HepG2 (cell line): Measurements from ENCODE around the gene NATD1. TPM values are rescaled to one million over a fixed set of nuclear protein-coding genes. Genes with fewer than 3 reads are reported as not detected.

Experiments
- ATM ChIP-seq: fragments of 450-650 bp; IDR thresholded peaks from 2 replicates; pipeline ENCODE4 v1.7.1; 2017; ENCODE audit warnings: mild to moderate bottlenecking, borderline replicate concordance
- CREB1 ChIP-seq, 2 experiments: fragments of 450-650 bp in 1 of 2; IDR thresholded peaks; 2 replicates each; pipeline ENCODE4 v1.6.1; 2016 to 2017; ENCODE audit warnings: control low read depth in 1 of 2, mild to moderate bottlenecking in 1 of 2, missing compliant biosample characterization in 1 of 2, missing genetic modification characterization in 1 of 2
- CREB3 ChIP-seq: sonication (generic); formaldehyde crosslinking; IDR thresholded peaks from 2 replicates; pipeline ENCODE4 v1.5.0; 2020; ENCODE audit warnings: missing genetic modification reagents
- DMTF1 ChIP-seq: sonication (generic); formaldehyde crosslinking; IDR thresholded peaks from 2 replicates; pipeline ENCODE4 v1.4.0; 2020; ENCODE audit warnings: mild to moderate bottlenecking, missing genetic modification reagents
- FOSL1 ChIP-seq: sonication (generic); formaldehyde crosslinking; IDR thresholded peaks from 2 replicates; pipeline ENCODE4 v1.9.0; 2021; ENCODE audit warnings: missing genetic modification reagents, borderline replicate concordance
- MYC ChIP-seq: sonication (generic); formaldehyde crosslinking; IDR thresholded peaks from 2 replicates; pipeline ENCODE4 v1.9.0; 2021; ENCODE audit warnings: missing genetic modification reagents, borderline replicate concordance
- PCBP2 ChIP-seq: fragments of 200-400 bp; formaldehyde crosslinking; optimal IDR thresholded peaks from 2 replicates; pipeline ENCODE3; 2018; ENCODE audit warnings: low read length, low read depth; ENCODE audit not compliant: poor library complexity, severe bottlenecking
- RFX5 ChIP-seq: IDR thresholded peaks from 2 replicates; pipeline ENCODE4 v1.6.1; 2011; ENCODE audit warnings: low read depth, low read length, improper control_type of control experiment
- RNF219 ChIP-seq: sonication (generic); formaldehyde crosslinking; IDR thresholded peaks from 2 replicates; pipeline ENCODE4 v1.5.0; 2020; ENCODE audit warnings: mild to moderate bottlenecking, missing genetic modification reagents
- SALL1 ChIP-seq: sonication (generic); formaldehyde crosslinking; IDR thresholded peaks from 2 replicates; pipeline ENCODE4 v1.8.0; 2022; ENCODE audit warnings: mild to moderate bottlenecking, missing genetic modification reagents
- TEAD2 ChIP-seq: sonication (generic); formaldehyde crosslinking; IDR thresholded peaks from 2 replicates; pipeline ENCODE4 v1.9.0; 2021; ENCODE audit warnings: missing genetic modification reagents
- ZBTB7A ChIP-seq: sonication (generic); formaldehyde crosslinking; IDR thresholded peaks from 2 replicates; pipeline ENCODE4 v1.8.0; 2022; ENCODE audit warnings: mild to moderate bottlenecking, missing genetic modification reagents
- ZFP37 ChIP-seq: sonication (generic); formaldehyde crosslinking; IDR thresholded peaks from 2 replicates; pipeline ENCODE4 v1.4.0; 2020; ENCODE audit warnings: missing genetic modification reagents, borderline replicate concordance
- ZNF20 ChIP-seq: sonication (generic); formaldehyde crosslinking; IDR thresholded peaks from 2 replicates; pipeline ENCODE4 v1.4.0; 2020; ENCODE audit warnings: mild to moderate bottlenecking, moderate library complexity, missing genetic modification reagents
- ZNF414 ChIP-seq: sonication (generic); formaldehyde crosslinking; IDR thresholded peaks from 2 replicates; pipeline ENCODE4 v1.5.0; 2020; ENCODE audit warnings: missing genetic modification reagents
- ZNF510 ChIP-seq: sonication (generic); formaldehyde crosslinking; IDR thresholded peaks from 2 replicates; pipeline ENCODE4 v1.4.0; 2020; ENCODE audit warnings: low read depth, mild to moderate bottlenecking, missing genetic modification reagents
- ZNF570 ChIP-seq: sonication (generic); formaldehyde crosslinking; IDR thresholded peaks from 2 replicates; pipeline ENCODE4 v1.4.0; 2020; ENCODE audit warnings: mild to moderate bottlenecking, missing genetic modification reagents, borderline replicate concordance
- ZNF678 ChIP-seq: sonication (generic); formaldehyde crosslinking; IDR thresholded peaks from 2 replicates; pipeline ENCODE4 v1.4.0; 2020; ENCODE audit warnings: mild to moderate bottlenecking, missing genetic modification reagents
- ZNF839 ChIP-seq: sonication (generic); formaldehyde crosslinking; IDR thresholded peaks from 2 replicates; pipeline ENCODE4 v1.4.0; 2020; ENCODE audit warnings: missing genetic modification reagents, mild to moderate bottlenecking, borderline replicate concordance
- ZSCAN21 ChIP-seq: sonication (generic); formaldehyde crosslinking; IDR thresholded peaks from 2 replicates; pipeline ENCODE4 v1.8.0; 2022; ENCODE audit warnings: mild to moderate bottlenecking, missing genetic modification reagents, moderate library complexity, borderline replicate concordance
- ZSCAN30 ChIP-seq: sonication (generic); formaldehyde crosslinking; IDR thresholded peaks from 2 replicates; pipeline ENCODE4 v1.5.0; 2020; ENCODE audit warnings: mild to moderate bottlenecking, missing genetic modification reagents
- polyA plus RNA-seq, 8 experiments: library from polyadenylated mRNA; depleted of rRNA in 3 of 8; stranded (reverse) in 7 of 8; unstranded in 1 of 8; fragments of >200 nt; fragmentation: Illumina TruSeq in 4 of 8; extraction: Trizol in 4 of 8; gene quantifications; 2 replicates each; pipeline versions ENCODE4 v1.2.1 to v1.2.3, GENCODE V29; 2011 to 2016; ENCODE audit warnings: low read depth in 4 of 8, missing spikeins in 1 of 8, mixed read lengths in 1 of 8; ENCODE audit not compliant: insufficient read depth in 1 of 8
- total RNA-seq, 5 experiments: library from RNA; depleted of rRNA; stranded (reverse); fragments of >200 nt; fragmentation: Illumina TruSeq; extraction: Trizol; gene quantifications; 2 replicates each; pipeline ENCODE4 v1.2.3, GENCODE V29; 2016; ENCODE audit warnings: low read depth in 1 of 5

The NATD1 gene
- total and polyA plus RNA-seq, 2 of the 13 experiments (the other 11 are each of a cell fraction or from before 2014, with no cell fraction given), result 0.31 to 2.3 TPM

GRCh38 chr17:21214015-21214776, 39.0 kb downstream of the NATD1 start, which contains the start of gene TMEM11 (continued):
- peak; percentile 74 for TF ChIP-seq ZNF414
- TF ChIP-seq ZSCAN30 (CRISPR knock-in tag), result no peak
- TF ChIP-seq CREB3 (CRISPR knock-in tag), result no peak
- peak; percentile 87; the same call in 1 of the 2 replicates for TF ChIP-seq ZNF510
- TF ChIP-seq RNF219 (CRISPR knock-in tag), result no peak; the same call in 1 of the 2 replicates
- no peak for TF ChIP-seq RFX5
- no peak for TF ChIP-seq ZNF570
- TF ChIP-seq SALL1 (CRISPR knock-in tag), result no peak
- no peak for TF ChIP-seq ZBTB7A (CRISPR knock-in tag)
- TF ChIP-seq MYC (CRISPR knock-in tag), result 0 out of 2 replicates have a peak, but pooled peaks have one; percentile 46
- TF ChIP-seq DMTF1 (CRISPR knock-in tag), result no peak
- TF ChIP-seq ZNF678, result no peak
- TF ChIP-seq CREB1 (IDR thresholded peaks at IDR 0.05), result peak; percentile 62
- 0 out of 2 replicates have a peak, but pooled peaks have one; percentile 53 for TF ChIP-seq CREB1 (CRISPR knock-in tag; IDR thresholded peaks at IDR 0.05)
- TF ChIP-seq ZFP37 (CRISPR knock-in tag), result no peak
- no peak for TF ChIP-seq FOSL1 (CRISPR knock-in tag)
- no peak for TF ChIP-seq ZNF839 (CRISPR knock-in tag)
- TF ChIP-seq TEAD2 (CRISPR knock-in tag), result no peak
- peak; percentile 61 for TF ChIP-seq ZSCAN21
- no peak for TF ChIP-seq ZNF20 (CRISPR knock-in tag)
- no peak for TF ChIP-seq ATM
- TF ChIP-seq PCBP2, result no peak
